ENCODE results near the gene HELT. TPM values are rescaled to one million over a fixed set of nuclear protein-coding genes. Genes with fewer than 3 reads are reported as not detected.

HELT gene
- polyA plus RNA-seq, 3 donors: not detected

DNA sequence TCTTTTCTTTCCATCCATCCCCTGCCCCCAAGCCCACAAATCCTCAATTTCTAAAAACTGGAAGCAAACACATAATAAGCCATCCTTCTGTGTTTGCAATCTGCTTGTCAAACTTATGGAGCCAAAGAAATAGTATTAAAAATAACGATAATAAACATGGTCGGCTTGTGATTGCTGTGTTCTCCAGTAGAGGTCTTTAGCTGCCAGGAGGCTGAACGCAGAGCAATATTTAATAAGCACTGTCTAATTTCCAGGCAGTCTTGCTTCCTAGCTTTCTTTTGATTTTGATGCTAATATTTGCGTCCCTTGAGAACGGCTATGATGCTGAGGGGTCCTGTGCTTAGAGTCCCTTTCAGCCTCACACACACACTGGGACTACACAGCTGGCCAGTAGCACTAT is 3.2 kb upstream of the HELT start:
- no peaks in the 10 kb centered on the region for H3K36me3 Mint-ChIP-seq
- Histone ChIP-seq H3K4me3 (replicated peaks in 1 of 3; ENCODE audit: low read depth in 2 of 3, low read length in 3 of 3) (no peak overlapping the region), H3K27ac (ENCODE audit: low read depth in 1 of 2, low read length in 2 of 2) (no peak overlapping the region), H4K20me1 (ENCODE audit: insufficient read depth, low read length) (no peaks in the 10 kb centered on the region), H3K4me2 (replicated peaks; ENCODE audit: extremely low read depth, low read length, poor library complexity, severe bottlenecking) (no peak overlapping the region), H3K79me2 (ENCODE audit: insufficient read depth, low read length) (no peaks in the 10 kb centered on the region), H3K9ac (ENCODE audit: insufficient read depth, low read length, poor library complexity, severe bottlenecking) (no peak overlapping the region), H3K4me1 (ENCODE audit: control insufficient read depth in 1 of 2, insufficient read depth in 2 of 2, low read length in 2 of 2) (no peaks in the 10 kb centered on the region), H3K9me3 (replicated peaks in 1 of 2; ENCODE audit: control insufficient read depth in 1 of 2, insufficient read depth in 1 of 2, low read length in 2 of 2) (peaks cover 0 to 10% of the 10 kb centered on the region in 2 donors), H3K36me3 (replicated peaks in 1 of 2; ENCODE audit: control insufficient read depth in 1 of 2, insufficient read depth in 2 of 2, low read length in 2 of 2) (no peaks in the 10 kb centered on the region), H3K27me3 (ENCODE audit: control insufficient read depth in 2 of 2, insufficient read depth in 2 of 2, low read length in 2 of 2) (peaks cover 59 to 82% of the 10 kb centered on the region in 2 donors), H2AFZ (ENCODE audit: insufficient read depth, low read depth, low read length, poor library complexity, severe bottlenecking) (no peak overlapping the region)
- H3K27ac Mint-ChIP-seq: no peak overlapping the region
- TF ChIP-seq CTCF (IDR thresholded peaks at IDR 0.05): no peak
- H3K9me3 Mint-ChIP-seq: peaks cover 0 to 18% (median 0%) of the 10 kb centered on the region in 7 donors
- H3K4me1 Mint-ChIP-seq: peaks cover 14% of the 10 kb centered on the region
- WGBS (ENCODE audit: insufficient coverage): 44% methylated on average over 2 of the region's 5 CpGs
- no peak for DNase-seq
- peak overlapping the region in 1 of 2 donors; percentile 80 for H3K4me3 Mint-ChIP-seq
- H3K27me3 Mint-ChIP-seq (ENCODE audit: low read depth in 3 of 3): peaks cover 81 to 93% (median 86%) of the 10 kb centered on the region in 3 donors
- intact Hi-C loops (cut with micrococcal nuclease): no loop called here

DNA sequence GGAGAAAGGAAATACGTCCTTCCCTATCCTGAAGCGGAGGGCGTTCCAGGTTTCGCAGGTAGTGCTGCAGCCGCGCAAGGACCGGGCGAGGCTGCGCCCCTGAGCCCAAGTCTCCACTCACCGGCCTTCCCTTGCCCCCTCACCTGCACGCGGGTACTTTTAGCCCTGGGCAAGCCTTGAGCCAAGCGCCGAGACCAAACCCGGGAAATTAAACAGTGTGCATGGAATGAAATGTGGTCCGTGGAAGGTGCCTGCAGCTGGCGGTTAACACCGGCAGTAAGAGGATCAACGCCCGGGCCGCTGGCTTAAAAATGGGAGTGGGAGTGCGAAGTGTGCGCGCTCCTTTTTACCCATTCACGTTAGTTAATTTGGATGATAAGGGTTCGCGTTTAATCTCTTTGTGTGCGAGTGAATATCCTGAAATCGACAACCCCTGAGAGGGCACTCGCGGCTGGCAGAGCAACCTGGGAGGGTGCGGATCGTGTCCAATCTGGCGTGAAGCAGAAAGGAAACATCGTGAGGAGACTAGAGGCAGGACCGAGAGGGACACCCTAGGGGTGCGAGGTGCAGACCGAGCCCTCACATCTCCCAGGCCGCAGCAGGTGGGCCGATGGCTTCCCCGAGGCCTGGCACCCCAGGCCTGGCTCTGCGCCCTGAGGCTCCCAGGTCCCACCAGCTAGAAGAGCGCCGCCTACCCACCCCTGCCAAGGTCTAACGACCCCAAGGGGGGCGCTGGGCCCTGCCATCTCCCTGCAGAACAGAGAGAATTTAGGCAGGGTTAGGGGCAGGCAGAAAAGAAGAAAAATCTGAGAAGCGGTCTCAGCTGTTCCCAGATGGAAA is 2.0 kb upstream of the HELT start:
- Mint-ChIP-seq H3K4me1 (peaks cover 8% of the 10 kb centered on the region), H3K9me3 (peaks cover 0 to 22% (median 0%) of the 10 kb centered on the region in 7 donors), H3K27me3 (ENCODE audit: low read depth in 3 of 3) (peaks cover 88 to 99% (median 92%) of the 10 kb centered on the region in 3 donors), H3K27ac (no peak overlapping the region), H3K4me3 (peak overlapping the region in 1 of 2 donors; percentile 80), H3K36me3 (no peaks in the 10 kb centered on the region)
- Histone ChIP-seq H3K36me3 (replicated peaks in 1 of 2; ENCODE audit: control insufficient read depth in 1 of 2, insufficient read depth in 2 of 2, low read length in 2 of 2) (no peaks in the 10 kb centered on the region), H2AFZ (ENCODE audit: insufficient read depth, low read depth, low read length, poor library complexity, severe bottlenecking) (no peak overlapping the region), H3K9me3 (replicated peaks in 1 of 2; ENCODE audit: control insufficient read depth in 1 of 2, insufficient read depth in 1 of 2, low read length in 2 of 2) (peaks cover 0 to 21% of the 10 kb centered on the region in 2 donors), H3K4me3 (replicated peaks in 1 of 3; ENCODE audit: low read depth in 2 of 3, low read length in 3 of 3) (no peak overlapping the region), H3K4me2 (replicated peaks; ENCODE audit: extremely low read depth, low read length, poor library complexity, severe bottlenecking) (no peak overlapping the region), H3K27ac (ENCODE audit: low read depth in 1 of 2, low read length in 2 of 2) (no peak overlapping the region), H4K20me1 (ENCODE audit: insufficient read depth, low read length) (no peaks in the 10 kb centered on the region), H3K27me3 (ENCODE audit: control insufficient read depth in 2 of 2, insufficient read depth in 2 of 2, low read length in 2 of 2) (peaks cover 69 to 93% of the 10 kb centered on the region in 2 donors), H3K4me1 (ENCODE audit: control insufficient read depth in 1 of 2, insufficient read depth in 2 of 2, low read length in 2 of 2) (no peaks in the 10 kb centered on the region), H3K9ac (ENCODE audit: insufficient read depth, low read length, poor library complexity, severe bottlenecking) (no peak overlapping the region), H3K79me2 (ENCODE audit: insufficient read depth, low read length) (no peaks in the 10 kb centered on the region)
- no peak for TF ChIP-seq CTCF (IDR thresholded peaks at IDR 0.05)
- 7% methylated on average over 32 of the region's 47 CpGs for WGBS (ENCODE audit: insufficient coverage)
- no peak for DNase-seq
- intact Hi-C loops (cut with micrococcal nuclease): no loop called here

All from CD14-positive monocyte (primary cell).